Measurements from ENCODE around the gene ANKS1B. TPM values are rescaled to one million over a fixed set of nuclear protein-coding genes. Genes with fewer than 3 reads are reported as not detected.

The ANKS1B gene
- total RNA-seq, 2 donors from 2014 or later, result 45.5 to 65.9 TPM

- no peaks in the 10 kb centered on the region for H3K36me3 ChIP-seq
- ATAC-seq (ENCODE audit: insufficient number of reproducible peaks, low FRiP score, low read depth), result no peak
- peaks cover 5 to 11% of the 10 kb centered on the region in 2 donors for H3K4me1 ChIP-seq (ENCODE audit: control insufficient read depth in 1 of 2, low read depth in 2 of 2)
- H3K27ac ChIP-seq, result peak overlapping the region in 1 of 2 donors; percentile 63
- no peaks in the 10 kb centered on the region for H3K27me3 ChIP-seq (replicated peaks; ENCODE audit: insufficient read depth)
- TF ChIP-seq, protein P1, sequence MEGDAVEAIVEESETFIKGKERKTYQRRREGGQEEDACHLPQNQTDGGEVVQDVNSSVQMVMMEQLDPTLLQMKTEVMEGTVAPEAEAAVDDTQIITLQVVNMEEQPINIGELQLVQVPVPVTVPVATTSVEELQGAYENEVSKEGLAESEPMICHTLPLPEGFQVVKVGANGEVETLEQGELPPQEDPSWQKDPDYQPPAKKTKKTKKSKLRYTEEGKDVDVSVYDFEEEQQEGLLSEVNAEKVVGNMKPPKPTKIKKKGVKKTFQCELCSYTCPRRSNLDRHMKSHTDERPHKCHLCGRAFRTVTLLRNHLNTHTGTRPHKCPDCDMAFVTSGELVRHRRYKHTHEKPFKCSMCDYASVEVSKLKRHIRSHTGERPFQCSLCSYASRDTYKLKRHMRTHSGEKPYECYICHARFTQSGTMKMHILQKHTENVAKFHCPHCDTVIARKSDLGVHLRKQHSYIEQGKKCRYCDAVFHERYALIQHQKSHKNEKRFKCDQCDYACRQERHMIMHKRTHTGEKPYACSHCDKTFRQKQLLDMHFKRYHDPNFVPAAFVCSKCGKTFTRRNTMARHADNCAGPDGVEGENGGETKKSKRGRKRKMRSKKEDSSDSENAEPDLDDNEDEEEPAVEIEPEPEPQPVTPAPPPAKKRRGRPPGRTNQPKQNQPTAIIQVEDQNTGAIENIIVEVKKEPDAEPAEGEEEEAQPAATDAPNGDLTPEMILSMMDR (IDR thresholded peaks at IDR 0.05), result no peak
- no peaks in the 10 kb centered on the region for H3K9me3 ChIP-seq
- no peak for DNase-seq (ENCODE audit: low spot score)
- no peak overlapping the region for H3K4me3 ChIP-seq
Observed at GRCh38 chr12:99386907-99387306, 597.8 kb downstream of the ANKS1B start.

- no peaks in the 10 kb centered on the region for H3K36me3 ChIP-seq
- peaks cover 5 to 7% of the 10 kb centered on the region in 2 donors for H3K4me1 ChIP-seq (ENCODE audit: control insufficient read depth in 1 of 2, low read depth in 2 of 2)
- TF ChIP-seq, protein P1 (IDR thresholded peaks at IDR 0.05), result no peak
- no peak for DNase-seq (ENCODE audit: low spot score)
- no peaks in the 10 kb centered on the region for H3K27me3 ChIP-seq (replicated peaks; ENCODE audit: insufficient read depth)
- no peak for ATAC-seq (ENCODE audit: insufficient number of reproducible peaks, low FRiP score, low read depth)
- no peak overlapping the region for H3K4me3 ChIP-seq
- no peaks in the 10 kb centered on the region for H3K9me3 ChIP-seq
- no peak overlapping the region for H3K27ac ChIP-seq
Observed at GRCh38 chr12:99383258-99383657, 601.5 kb downstream of the ANKS1B start.

- Histone ChIP-seq H3K4me3 (no peak overlapping the region), H3K27me3 (replicated peaks; ENCODE audit: insufficient read depth) (no peaks in the 10 kb centered on the region), H3K27ac (no peak overlapping the region), H3K36me3 (no peaks in the 10 kb centered on the region), H3K4me1 (ENCODE audit: control insufficient read depth in 1 of 2, low read depth in 2 of 2) (peaks cover 0 to under 1% of the 10 kb centered on the region in 2 donors), H3K9me3 (no peaks in the 10 kb centered on the region)
- no peak for DNase-seq (ENCODE audit: low spot score)
- TF ChIP-seq, protein P1 (IDR thresholded peaks at IDR 0.05), result no peak
- no peak for ATAC-seq (ENCODE audit: insufficient number of reproducible peaks, low FRiP score, low read depth)
Observed at GRCh38 chr12:99381992-99382391, 602.7 kb downstream of the ANKS1B start.

DNA sequence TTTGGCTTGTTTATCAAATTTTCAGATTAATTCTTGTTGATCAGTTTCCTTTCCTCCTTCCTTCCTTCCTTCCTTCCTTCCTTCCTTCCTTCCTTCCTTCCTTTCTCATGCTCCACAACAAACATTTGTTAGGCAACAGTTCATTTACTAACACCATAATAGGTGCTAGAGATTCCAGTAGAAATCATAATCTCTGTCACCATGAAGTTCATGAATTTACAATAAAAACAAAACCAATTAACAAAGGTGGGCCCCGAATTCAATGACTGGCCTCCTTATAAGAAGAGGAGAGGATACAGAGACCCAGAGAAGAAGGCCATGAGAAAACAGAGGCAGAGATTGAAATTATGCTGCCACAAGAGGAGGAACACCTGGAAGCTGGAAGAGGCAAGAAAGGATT is 604.0 kb downstream of the ANKS1B start:
- TF ChIP-seq, protein P1 (IDR thresholded peaks at IDR 0.05), result no peak
- DNase-seq (ENCODE audit: low spot score) (no peak), ATAC-seq (ENCODE audit: insufficient number of reproducible peaks, low FRiP score, low read depth) (no peak)
- Histone ChIP-seq H3K27me3 (replicated peaks; ENCODE audit: insufficient read depth) (no peaks in the 10 kb centered on the region), H3K4me1 (ENCODE audit: control insufficient read depth in 1 of 2, low read depth in 2 of 2) (no peaks in the 10 kb centered on the region), H3K4me3 (no peak overlapping the region), H3K27ac (no peak overlapping the region), H3K9me3 (no peaks in the 10 kb centered on the region), H3K36me3 (no peaks in the 10 kb centered on the region)

GRCh38 chr12:99374023-99374422 is 610.7 kb downstream of the ANKS1B start:
- H3K27ac ChIP-seq, result no peak overlapping the region
- TF ChIP-seq, protein P1 (IDR thresholded peaks at IDR 0.05), result no peak
- no peak overlapping the region for H3K4me3 ChIP-seq
- peaks cover 3 to 15% of the 10 kb centered on the region in 2 donors for H3K4me1 ChIP-seq (ENCODE audit: control insufficient read depth in 1 of 2, low read depth in 2 of 2)
- DNase-seq (ENCODE audit: low spot score) (no peak), ATAC-seq (ENCODE audit: insufficient number of reproducible peaks, low FRiP score, low read depth) (no peak)
- no peaks in the 10 kb centered on the region for H3K36me3 ChIP-seq
- no peaks in the 10 kb centered on the region for H3K27me3 ChIP-seq (replicated peaks; ENCODE audit: insufficient read depth)
- no peaks in the 10 kb centered on the region for H3K9me3 ChIP-seq
